Cardiac fibroblast (primary cell): ENCODE measurements around the gene FAM110D.

ENCODE experiments used
- DNase-seq, 2 donors: peaks; one replicate each; pipeline versions ENCODE4 v3.0.0 to v3.0.0-alpha.2; 2010; ENCODE audit warnings: low read depth in 2 of 2
- H3K4me3 ChIP-seq, 2 donors: replicated peaks in 1 of 2; 1 replicate in 1 of 2; 2 replicates in 1 of 2; pipeline ENCODE4 v1.5.1; 2011; ENCODE audit warnings: low read depth in 2 of 2, low read length in 2 of 2, mild to moderate bottlenecking in 2 of 2, moderate library complexity in 1 of 2
- CTCF ChIP-seq: IDR thresholded peaks from one replicate; pipeline ENCODE4 v1.5.1; 2011; ENCODE audit warnings: low read depth, mild to moderate bottlenecking, low read length, inconsistent platforms

Gene FAM110D

GRCh38 chr1:26125382-26125781 is 33.5 kb upstream of the FAM110D start:
- no peak for TF ChIP-seq CTCF
- DNase-seq = no peak
- H3K4me3 ChIP-seq = no peak overlapping the region

- no peak for DNase-seq
- H3K4me3 ChIP-seq = no peak overlapping the region
- TF ChIP-seq CTCF = no peak
Observed at GRCh38 chr1:26125946-26126320, 32.9 kb upstream of the FAM110D start.

- no peak overlapping the region for H3K4me3 ChIP-seq
- TF ChIP-seq CTCF = no peak
- peak; percentile 34 to 60 for DNase-seq
Observed at GRCh38 chr1:26126321-26127084, 32.4 kb upstream of the FAM110D start.

- TF ChIP-seq CTCF = no peak
- H3K4me3 ChIP-seq = no peak overlapping the region
- DNase-seq = peak; percentile 20 to 29
Observed at GRCh38 chr1:26127235-26128163, 31.4 kb upstream of the FAM110D start.

- DNase-seq = no peak
- H3K4me3 ChIP-seq = no peak overlapping the region
- TF ChIP-seq CTCF = no peak
Observed at GRCh38 chr1:26129778-26130177, 29.1 kb upstream of the FAM110D start.

- TF ChIP-seq CTCF = no peak
- no peak overlapping the region for H3K4me3 ChIP-seq
- DNase-seq = no peak
Observed at GRCh38 chr1:26130695-26131094, 28.2 kb upstream of the FAM110D start.
